HEK293T (cell line): ENCODE data around the gene LKAAEAR1.

Experiments
- ARNT ChIP-seq: fragments of 450-650 bp; IDR thresholded peaks from 2 replicates; pipeline ENCODE4 v1.6.1; 2017; ENCODE audit warnings: mild to moderate bottlenecking
- CTBP1 ChIP-seq: fragments of 450-650 bp; IDR thresholded peaks from 2 replicates; pipeline ENCODE4 v1.6.1; 2016; ENCODE audit warnings: borderline replicate concordance
- FOXA1 ChIP-seq: fragments of 450-650 bp; IDR thresholded peaks from 2 replicates; pipeline ENCODE4 v1.6.1; 2016; ENCODE audit warnings: mild to moderate bottlenecking
- FOXM1 ChIP-seq: fragments of 450-650 bp; IDR thresholded peaks from 2 replicates; pipeline ENCODE4 v1.6.1; 2017; ENCODE audit warnings: mild to moderate bottlenecking, borderline replicate concordance
- HDGF ChIP-seq: fragments of 450-650 bp; IDR thresholded peaks from 2 replicates; pipeline ENCODE4 v1.6.1; 2017; ENCODE audit warnings: antibody characterized with exemption, borderline replicate concordance
- LEF1 ChIP-seq: fragments of 450-650 bp; IDR thresholded peaks from 2 replicates; pipeline ENCODE4 v1.6.1; 2017; ENCODE audit warnings: mild to moderate bottlenecking, borderline replicate concordance
- SP1 ChIP-seq: fragments of 450-650 bp; IDR thresholded peaks from 2 replicates; pipeline ENCODE4 v1.6.1; 2017
- SUZ12 ChIP-seq: fragments of 450-650 bp; IDR thresholded peaks from 2 replicates; pipeline ENCODE4 v1.6.1; 2016; ENCODE audit warnings: mild to moderate bottlenecking
- TARDBP ChIP-seq: fragments of 450-650 bp; IDR thresholded peaks from 2 replicates; pipeline ENCODE4 v1.6.1; 2016

DNA sequence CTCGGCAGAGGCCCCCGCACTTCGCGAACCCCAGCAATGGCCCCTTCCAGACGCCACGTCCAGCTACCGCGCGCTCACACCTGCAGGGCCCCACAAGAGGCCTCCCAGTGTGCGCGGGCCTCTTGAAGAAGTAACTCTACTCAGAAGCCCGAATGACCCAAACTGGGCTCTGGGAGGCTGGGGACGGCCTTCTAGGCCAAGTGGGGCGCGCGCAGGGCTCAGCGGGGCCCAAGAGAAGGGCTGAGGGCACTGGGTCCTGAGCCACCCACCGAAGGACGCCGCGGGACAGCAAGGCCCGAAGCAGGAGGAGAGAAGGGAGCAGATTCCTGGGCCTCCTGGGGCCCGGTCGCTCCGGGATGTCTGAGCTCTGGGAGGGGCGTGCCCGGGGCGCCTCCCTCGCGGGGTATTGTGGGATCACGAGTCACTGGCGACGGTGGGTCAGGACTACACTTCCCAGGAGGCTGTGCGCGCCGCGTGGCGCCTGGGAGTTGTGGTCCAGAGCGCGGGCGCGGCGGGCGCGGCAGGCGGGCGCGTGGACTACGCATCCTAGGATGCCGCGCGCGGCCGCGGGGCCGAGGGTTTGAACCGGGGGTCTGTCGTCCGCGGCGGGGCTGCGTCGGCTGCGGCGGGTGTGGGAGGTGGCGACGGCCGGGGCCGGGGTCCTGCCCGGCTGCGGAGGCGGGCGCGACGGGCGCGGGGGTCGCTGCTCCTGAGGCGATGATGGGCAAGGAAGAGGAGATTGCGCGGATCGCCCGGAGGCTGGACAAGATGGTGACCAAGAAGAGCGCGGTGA is 21.4 kb downstream of the LKAAEAR1 start, which contains the start of gene TCEA2:
- no peak; the same call in 1 of the 2 replicates for TF ChIP-seq HDGF
- no peak for TF ChIP-seq FOXA1
- no peak for TF ChIP-seq SP1
- no peak for TF ChIP-seq FOXM1
- no peak for TF ChIP-seq ARNT
- no peak for TF ChIP-seq TARDBP
- no peak for TF ChIP-seq SUZ12
- TF ChIP-seq LEF1 = no peak
- TF ChIP-seq CTBP1 = no peak
